GM18526 (cell line): ENCODE results near the gene CTNNA2.

Experiments used
- POLR2A ChIP-seq: IDR thresholded peaks from 3 replicates; pipeline ENCODE4 v1.6.1; 2011; ENCODE audit not compliant: insufficient read length; ENCODE audit errors: extremely low read depth

The CTNNA2 gene

DNA sequence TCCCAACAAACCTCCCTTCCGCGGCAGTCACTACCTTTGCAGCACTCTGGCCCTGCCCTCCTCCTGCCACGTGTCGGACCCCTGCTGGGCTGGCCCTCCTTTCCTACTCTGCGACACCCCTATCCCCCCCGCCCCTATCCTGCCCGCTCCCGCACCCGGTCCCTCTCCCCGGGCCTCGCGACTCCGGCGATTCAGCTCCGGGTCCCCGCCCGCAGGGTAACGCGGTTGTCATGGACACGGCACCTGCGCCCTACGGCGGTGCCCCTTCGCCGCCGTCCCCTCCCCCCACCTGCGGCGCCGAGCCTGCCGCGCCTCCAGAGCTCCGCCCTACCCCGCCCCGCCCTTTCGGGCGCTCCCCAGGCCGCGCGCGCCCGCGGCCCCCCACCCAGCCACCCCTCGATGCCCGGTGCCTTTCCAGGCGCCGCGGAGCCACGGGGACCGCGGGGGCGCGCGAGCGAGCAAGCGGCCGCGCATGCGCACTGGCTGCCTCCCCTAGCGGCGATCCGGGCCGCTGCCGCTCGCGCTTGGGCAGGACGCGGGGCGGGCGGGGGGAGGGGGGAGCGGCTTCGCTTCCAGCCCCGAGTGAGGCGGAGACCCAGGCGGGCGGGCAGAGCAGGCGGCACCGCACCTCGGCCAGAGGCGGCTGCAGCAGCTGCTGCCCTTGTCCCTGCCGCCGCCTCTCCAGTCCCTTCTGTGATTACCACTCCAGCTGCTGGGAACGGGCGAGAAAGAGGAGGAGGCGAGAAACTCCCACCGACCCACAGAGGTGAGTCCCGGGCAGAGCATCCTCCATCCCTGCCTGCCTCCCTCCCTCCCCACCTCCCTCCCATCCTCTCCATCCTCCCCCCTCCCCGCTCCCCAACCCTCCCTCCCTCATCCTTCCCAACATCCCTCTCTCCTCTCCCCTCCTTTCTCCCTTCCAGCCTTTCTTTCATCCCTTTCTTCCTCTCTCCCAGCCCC is at the start of gene CTNNA2:
Gene CTNNA2, plus strand, starts transcription at position 610 of the 960 bp plus-strand sequence.
- no peak for TF ChIP-seq POLR2A

- no peak for TF ChIP-seq POLR2A
Observed at GRCh38 chr2:79487399-79487798, 25.5 kb upstream of the CTNNA2 start.

GRCh38 chr2:79511320-79511951 is 1.4 kb upstream of the CTNNA2 start:
- TF ChIP-seq POLR2A, result no peak

DNA sequence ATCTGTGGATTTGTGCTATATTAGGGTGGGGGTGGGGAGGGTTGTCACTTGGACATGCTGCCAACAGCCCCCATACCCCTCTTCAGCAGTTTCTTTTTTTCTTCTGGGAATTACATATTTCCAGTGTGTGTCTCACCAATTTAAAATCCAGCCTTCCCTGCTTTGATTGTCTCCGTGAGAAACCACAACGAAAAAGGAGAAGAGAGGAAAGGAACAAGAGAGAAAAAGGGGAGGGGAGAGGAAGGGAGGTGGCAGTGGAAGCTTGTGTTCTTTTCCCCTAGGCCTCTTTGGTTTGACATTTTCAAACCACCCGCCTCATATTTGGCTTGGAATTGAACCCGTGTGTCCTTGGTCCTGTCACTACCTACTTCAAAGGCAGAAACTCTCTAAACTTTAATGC is 860 bp downstream of the CTNNA2 start:
- no peak for TF ChIP-seq POLR2A

DNA sequence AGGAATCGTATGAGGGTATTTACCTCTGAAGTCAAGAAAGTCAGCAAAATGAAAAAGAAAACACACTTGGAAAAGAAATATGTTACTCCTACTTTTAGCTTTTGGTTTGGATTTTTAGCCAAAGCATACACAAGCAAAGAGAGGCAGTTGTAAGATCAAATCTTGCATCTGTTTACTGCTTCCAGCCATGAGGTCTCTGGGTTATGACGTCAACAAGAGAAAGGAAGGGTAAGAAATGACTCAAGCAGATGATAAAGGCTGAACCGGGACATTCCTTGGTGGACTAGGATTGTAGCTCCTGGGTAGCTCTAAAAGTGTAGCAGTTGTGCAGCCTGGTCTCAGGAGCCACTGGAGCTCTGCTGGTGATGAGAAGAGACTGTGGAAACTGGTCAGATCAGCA is 16.8 kb downstream of the CTNNA2 start:
- TF ChIP-seq POLR2A, result no peak

GRCh38 chr2:79530443-79530842 is 17.6 kb downstream of the CTNNA2 start:
- TF ChIP-seq POLR2A, result no peak

DNA sequence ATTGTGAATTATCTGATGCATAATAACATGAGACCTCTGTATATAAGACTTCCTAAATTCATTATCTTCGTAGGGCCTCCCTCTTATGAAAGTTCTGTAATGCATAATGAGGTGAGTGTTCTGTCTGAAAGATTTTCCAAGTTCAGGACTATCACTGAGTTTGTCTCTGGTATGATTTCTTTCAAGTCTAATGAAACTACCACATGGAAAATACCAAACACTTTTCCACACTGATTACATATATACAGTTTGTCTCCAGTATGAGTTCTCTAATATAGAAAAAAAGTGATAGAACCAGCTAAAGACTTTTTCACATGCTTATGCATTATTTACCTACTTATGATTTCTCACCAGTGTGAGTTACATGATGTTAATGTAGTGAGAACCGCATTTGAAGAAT is 34.7 kb downstream of the CTNNA2 start:
- no peak for TF ChIP-seq POLR2A

DNA sequence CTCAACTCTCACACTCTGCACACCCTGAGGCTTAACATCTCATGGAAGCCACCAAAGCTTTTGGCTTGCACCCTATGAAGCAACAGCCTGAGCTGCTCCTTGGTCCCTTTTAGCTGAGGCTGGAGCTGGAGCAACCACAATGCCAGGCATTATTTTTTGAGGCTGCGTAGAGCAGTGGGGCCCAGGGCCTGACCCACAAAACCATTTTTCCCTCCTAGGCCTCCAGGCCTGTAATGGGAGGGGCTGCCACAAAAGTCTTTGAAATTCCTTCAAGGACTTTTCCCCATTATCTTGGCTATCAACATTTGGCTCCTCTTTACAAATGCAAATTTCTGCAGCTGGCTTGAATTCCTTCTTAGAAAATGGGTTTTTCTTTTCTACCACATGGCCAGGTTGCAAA is 39.8 kb downstream of the CTNNA2 start:
- TF ChIP-seq POLR2A, result no peak

DNA sequence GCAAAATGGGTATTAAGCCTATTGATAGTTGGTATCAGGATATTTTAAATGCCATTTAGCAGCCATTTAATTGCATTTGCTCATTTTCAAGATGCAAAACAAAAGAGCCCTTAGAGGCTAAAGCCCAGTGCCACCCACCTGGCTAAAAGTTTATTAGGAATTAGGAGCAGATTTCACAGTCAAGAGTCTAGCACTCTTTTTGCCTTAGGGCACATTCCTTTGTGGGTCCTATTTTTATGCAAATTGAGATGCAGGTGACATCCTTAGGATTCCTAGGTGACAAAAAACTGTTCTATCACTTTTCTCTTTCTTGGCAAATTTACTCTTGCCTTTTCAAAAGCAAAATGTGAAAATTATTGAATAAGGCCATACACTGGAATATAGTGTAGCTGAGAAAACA is 42.0 kb downstream of the CTNNA2 start:
- TF ChIP-seq POLR2A, result no peak

DNA sequence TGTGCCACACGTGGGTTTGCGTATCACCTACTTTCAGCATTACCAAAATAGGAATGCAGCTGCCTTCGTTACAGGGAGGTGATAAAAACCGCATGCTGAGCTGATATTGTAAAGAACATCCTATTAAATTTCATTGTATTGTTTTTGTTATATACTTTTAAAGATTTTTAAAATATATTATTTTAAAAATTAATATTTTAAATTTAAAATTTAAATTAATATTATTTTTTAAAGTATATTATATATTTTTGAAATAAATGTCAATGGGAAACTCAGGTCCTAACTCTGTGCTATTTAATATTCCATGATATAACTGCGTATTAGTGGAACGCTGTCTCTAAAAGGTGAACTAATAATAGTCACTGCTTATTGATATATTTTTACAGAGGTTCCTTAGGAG is 51.2 kb downstream of the CTNNA2 start:
- TF ChIP-seq POLR2A, result no peak

DNA sequence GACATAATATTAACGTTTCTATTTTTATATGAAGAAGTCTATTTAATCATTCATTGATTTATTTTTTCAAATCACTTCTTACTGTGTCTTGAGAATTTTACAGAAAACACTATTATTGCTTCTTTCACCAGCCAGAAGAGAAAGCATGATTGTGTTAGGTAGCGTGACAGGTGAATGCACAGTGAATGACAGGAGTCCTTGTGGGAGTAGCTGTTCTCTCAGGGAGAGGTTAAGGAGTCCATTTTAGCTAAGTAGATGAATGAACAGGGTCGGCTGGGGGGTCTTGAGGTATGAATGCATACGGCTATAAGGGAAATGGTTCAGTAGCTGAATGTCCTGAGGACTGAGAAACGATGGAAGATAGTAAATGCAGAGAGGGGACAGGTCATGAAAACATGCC is 56.2 kb downstream of the CTNNA2 start:
- no peak for TF ChIP-seq POLR2A

DNA sequence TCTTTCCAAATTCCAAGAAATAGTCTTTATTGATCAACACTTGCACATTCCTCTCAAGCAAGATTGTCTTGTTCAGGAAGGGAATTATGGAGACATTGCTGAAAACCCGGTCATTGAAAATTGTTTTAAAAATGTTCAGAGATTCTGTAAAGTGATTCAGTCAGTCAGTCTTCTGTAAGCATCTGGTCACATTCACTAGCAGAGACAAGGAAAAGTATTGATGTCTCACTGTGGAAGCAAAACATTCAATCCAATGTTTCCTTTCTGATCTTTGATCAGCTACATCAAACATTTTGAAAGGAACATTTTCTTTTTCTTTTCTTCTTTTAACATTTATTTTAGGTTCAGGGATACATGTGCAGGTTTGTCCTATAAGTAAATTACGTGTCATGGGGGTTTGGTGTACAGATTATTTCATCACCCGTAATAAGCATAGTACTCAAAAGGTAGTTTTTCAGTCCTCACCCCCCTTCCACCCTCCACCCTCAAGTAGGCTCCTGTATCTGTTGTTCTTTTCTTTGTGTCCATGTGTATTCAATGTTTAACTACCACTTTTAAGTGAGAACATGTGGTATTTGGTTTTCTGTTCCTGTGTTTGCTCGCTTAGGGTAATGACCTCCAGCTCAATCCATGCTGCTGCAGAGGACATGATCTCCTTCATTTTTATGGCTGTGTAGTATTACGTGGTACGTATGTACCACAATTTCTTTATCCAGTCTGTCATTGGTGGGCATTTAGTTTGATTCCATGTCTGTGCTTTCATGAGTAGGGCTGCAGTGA is 61.2 kb downstream of the CTNNA2 start:
- no peak for TF ChIP-seq POLR2A

- TF ChIP-seq POLR2A, result no peak
Observed at GRCh38 chr2:79576451-79576850, 63.6 kb downstream of the CTNNA2 start.

- no peak for TF ChIP-seq POLR2A
Observed at GRCh38 chr2:79578952-79579351, 66.1 kb downstream of the CTNNA2 start.

- no peak for TF ChIP-seq POLR2A
Observed at GRCh38 chr2:79580175-79580574, 67.3 kb downstream of the CTNNA2 start.
